GM10248 (cell line): ENCODE measurements around the gene PRDM11.

ENCODE experiments used
- CTCF ChIA-PET: fragments of 300-600 bp; sonication (Branson Sonifier 250); formaldehyde crosslinking; extraction: SDS; loops from one replicate; lab custom pipeline; 2021; ENCODE audit warnings: antibody characterized with exemption; lab: Yijun Ruan, JAX
- POLR2A ChIA-PET: fragments of 350-650 bp; sonication (Branson Sonifier 250); formaldehyde crosslinking; extraction: SDS; loops from one replicate; lab custom pipeline; 2020; ENCODE audit warnings: antibody characterized with exemption; lab: Yijun Ruan, JAX
- DNase-seq: peaks from one replicate; pipeline ENCODE4 v3.0.0; 2012; ENCODE audit errors: extremely low spot score
- CTCF ChIP-seq: IDR thresholded peaks from 2 replicates; pipeline ENCODE4 v1.5.1; 2012; ENCODE audit warnings: mild to moderate bottlenecking, low read depth; ENCODE audit errors: extremely low read depth, missing control alignments, control extremely low read depth

Gene PRDM11

GRCh38 chr11:45182902-45183301, 36.5 kb downstream of the PRDM11 start:
- TF ChIP-seq CTCF = peak; percentile 20
- ChIA-PET CTCF (interaction anchor here (1.1 kb wide), 1 partner anchor 22 kb away, joined by 3 read pairs; no protein-coding TSS in a partner anchor), POLR2A (no interaction called here)
- DNase-seq = no peak

GRCh38 chr11:45184640-45185039, 38.2 kb downstream of the PRDM11 start:
- ChIA-PET CTCF (no interaction called here), POLR2A (no interaction called here)
- no peak for DNase-seq
- TF ChIP-seq CTCF = no peak

- POLR2A ChIA-PET = no interaction called here
- TF ChIP-seq CTCF = no peak
- DNase-seq = no peak
- CTCF ChIA-PET = no interaction called here
These were observed 38.8 kb downstream of the PRDM11 start for GRCh38 chr11:45185228-45185729.

- POLR2A ChIA-PET = no interaction called here
- no peak for DNase-seq
- CTCF ChIA-PET = no interaction called here
- no peak for TF ChIP-seq CTCF
These were observed 40.9 kb downstream of the PRDM11 start for GRCh38 chr11:45187375-45187774.

GRCh38 chr11:45188127-45188526, 41.7 kb downstream of the PRDM11 start:
- DNase-seq = no peak
- POLR2A ChIA-PET = no interaction called here
- CTCF ChIA-PET = interaction anchor here (0.7 to 1.2 kb wide), 2 partner anchors 65 to 83 kb away, joined by 3 to 4 read pairs; no protein-coding TSS in a partner anchor
- TF ChIP-seq CTCF = no peak

GRCh38 chr11:45189230-45189629, 42.8 kb downstream of the PRDM11 start:
- DNase-seq = no peak
- ChIA-PET CTCF (interaction anchor here (1.2 kb wide), 1 partner anchor 64 kb away, joined by 4 read pairs; no protein-coding TSS in a partner anchor), POLR2A (no interaction called here)
- TF ChIP-seq CTCF = no peak
